Activated CD4-positive, alpha-beta T cell treated with anti-CD3 and anti-CD28 coated beads, Interleukin-2, amount 50 U/mL, for 1 hour (primary cell): Measurements from ENCODE around the gene TMEM171.

Experiments
- DNase-seq: peaks from one replicate; pipeline ENCODE4 v3.0.0-alpha.2; 2020

The TMEM171 gene

GRCh38 chr5:73153513-73153912 is 33.1 kb downstream of the TMEM171 start:
- DNase-seq = no peak

- DNase-seq = no peak
Observed at GRCh38 chr5:73154208-73155006, 34.0 kb downstream of the TMEM171 start.

DNA sequence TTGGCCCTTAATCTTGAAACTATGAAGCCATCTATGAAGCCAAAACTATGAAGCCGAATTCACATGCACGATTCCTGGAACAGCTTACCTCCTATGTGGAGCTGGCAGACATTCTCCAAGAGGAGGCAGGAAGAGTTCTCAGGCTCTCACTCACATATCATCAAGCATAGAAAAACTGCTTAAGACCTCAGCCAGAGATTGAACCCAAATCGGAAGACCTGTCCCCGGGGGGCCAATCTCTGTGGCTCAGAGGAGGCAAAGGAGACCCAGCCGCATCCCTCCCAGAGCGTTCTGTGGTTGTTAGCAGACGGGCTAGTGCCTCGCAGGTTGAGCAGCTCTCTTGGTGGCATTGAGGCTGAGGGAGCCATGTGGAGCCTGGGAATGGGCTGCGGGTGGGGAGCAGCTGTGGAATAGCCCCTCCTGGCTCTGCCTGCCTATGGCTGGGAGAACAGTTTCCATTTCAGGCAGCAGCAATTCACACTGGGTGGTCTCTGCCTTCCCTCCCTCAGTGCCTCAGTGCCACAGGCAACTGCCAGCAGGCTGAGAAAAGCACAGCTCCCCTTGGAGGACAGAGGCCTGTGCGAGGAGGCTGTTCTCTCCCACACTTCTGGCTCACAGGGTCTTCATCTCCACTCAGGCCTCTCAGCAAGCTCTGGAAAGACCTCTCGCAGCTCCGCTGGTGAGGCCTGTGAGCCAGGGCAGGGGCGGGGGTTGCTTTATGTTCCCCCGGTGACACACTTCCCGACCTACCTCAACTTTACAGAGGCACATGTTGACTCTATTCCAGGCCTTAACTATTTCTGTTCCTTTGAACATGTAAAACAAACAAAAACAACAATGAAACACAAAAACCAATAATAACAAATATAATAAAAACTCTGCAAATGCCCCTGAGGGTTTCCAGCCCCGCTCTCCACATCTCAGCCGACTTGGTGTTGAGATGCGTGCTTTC is 35.2 kb downstream of the TMEM171 start:
- DNase-seq = no peak

DNA sequence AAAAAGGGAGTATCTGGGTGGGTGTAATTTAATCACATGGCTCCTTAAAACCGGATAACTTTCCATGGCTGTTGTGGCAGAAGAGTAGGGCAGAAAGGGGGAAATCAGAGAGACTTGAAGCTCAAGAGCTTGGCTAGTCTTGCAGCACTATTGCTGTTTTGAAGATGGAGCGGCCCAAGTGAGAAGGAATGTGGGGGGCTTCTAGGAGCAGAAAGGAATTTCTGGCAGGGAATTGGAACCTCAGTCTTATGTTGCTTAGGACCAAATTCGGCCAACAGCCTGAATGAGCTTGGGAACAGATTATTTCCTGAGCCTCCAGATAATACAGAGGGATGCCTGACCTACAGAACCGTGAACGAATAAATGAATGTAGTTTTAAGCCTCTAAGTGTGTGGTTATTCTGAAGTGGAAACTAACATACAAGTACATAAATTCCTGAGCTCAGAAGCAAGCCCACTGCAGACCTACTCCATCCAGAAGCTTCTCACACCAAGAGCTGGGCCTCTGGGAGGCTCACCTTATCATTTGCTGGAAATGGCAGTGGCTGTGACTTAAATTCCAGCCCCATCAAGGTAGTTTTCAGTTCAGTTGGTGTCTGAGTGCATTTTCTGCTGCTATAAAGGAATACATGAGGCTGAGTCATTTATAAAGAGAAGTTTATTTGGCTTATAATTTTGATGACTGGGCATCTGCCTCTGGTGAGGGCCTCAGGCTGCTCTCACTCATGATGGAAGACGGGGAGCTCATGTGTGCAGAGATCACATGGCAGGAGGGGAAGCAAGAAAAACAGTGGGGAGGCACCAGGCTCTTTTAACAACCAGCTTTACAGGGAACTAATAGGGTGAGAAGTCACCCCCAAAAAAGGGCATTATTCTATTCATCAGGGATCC is 37.3 kb downstream of the TMEM171 start:
- no peak for DNase-seq

GRCh38 chr5:73158313-73158712 is 37.9 kb downstream of the TMEM171 start:
- no peak for DNase-seq

- DNase-seq = no peak
Observed at GRCh38 chr5:73160239-73160671, 39.9 kb downstream of the TMEM171 start.

GRCh38 chr5:73170522-73170921 is 50.1 kb downstream of the TMEM171 start:
- DNase-seq = no peak

- DNase-seq = no peak
Observed at GRCh38 chr5:73171495-73171894, 51.1 kb downstream of the TMEM171 start.

GRCh38 chr5:73172951-73173350 is 52.6 kb downstream of the TMEM171 start, which contains the start of gene TMEM174:
TSS of gene TMEM174 (plus strand) at chr5:73173193. CDS start at chr5:73173244, 51 bp downstream.
- DNase-seq = no peak

DNA sequence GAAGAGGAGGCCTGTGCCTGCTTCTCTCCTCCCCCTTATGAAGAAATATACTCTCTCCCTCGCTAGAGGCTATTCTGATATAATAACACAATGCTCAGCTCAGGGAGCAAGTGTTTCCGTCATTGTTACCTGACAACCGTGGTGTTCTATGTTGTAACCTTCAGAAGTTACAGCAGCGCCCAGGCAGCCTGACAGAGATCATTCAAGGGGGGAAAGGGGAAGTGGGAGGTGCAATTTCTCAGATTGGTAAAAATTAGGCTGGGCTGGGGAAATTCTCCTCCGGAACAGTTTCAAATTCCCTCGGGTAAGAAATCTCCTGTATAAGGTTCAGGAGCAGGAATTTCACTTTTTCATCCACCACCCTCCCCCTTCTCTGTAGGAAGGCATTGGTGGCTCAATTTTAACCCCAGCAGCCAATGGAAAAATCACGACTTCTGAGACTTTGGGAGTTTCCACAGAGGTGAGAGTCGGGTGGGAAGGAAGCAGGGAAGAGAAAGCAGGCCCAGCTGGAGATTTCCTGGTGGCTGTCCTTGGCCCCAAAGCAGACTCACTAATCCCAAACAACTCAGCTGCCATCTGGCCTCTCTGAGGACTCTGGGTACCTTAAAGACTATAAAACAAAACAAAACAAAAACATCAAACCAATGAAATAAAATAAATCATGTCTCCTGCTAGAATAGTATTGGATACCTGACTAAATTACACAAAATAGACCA is 53.9 kb downstream of the TMEM171 start:
- no peak for DNase-seq

DNA sequence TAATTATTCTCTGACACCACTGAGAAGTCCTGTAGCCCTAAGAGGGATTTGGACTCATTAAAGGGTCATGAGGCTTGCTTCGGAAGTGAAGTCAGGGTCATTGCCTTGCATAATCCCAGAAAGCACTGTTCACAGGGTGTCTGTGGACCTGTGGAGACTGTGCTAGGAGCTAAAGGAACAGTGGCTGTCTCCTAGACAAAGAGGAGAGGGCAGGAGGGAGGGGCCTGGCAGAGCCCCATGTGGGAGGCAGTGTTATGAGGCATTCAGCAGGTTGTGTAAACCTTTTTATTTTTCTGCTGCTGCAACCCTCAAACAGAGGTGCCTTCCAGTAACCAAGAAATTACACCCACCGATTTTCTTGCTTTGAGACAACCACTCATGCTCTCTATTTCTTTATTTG is 55.9 kb downstream of the TMEM171 start:
- DNase-seq = no peak

- no peak for DNase-seq
Observed at GRCh38 chr5:73178265-73178664, 57.9 kb downstream of the TMEM171 start.

DNA sequence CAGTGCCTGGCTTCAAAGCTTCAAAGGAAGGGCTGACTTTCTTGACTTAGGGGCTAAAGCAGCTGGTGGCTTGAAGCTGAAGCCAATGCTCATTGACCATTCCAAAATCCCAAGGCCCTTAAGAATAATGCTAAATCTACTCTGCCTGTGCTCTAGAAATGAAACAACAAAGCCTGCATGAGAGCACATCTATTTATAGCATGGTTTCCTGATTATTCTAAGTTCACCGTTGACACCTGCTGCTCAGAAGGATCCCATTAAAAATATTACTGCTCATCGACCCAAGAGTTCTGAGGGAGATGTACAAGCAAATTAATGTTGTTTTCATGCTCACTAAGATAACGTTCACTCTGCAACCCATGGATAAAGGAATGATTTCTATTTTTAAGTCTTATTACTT is 59.4 kb downstream of the TMEM171 start:
- no peak for DNase-seq

DNA sequence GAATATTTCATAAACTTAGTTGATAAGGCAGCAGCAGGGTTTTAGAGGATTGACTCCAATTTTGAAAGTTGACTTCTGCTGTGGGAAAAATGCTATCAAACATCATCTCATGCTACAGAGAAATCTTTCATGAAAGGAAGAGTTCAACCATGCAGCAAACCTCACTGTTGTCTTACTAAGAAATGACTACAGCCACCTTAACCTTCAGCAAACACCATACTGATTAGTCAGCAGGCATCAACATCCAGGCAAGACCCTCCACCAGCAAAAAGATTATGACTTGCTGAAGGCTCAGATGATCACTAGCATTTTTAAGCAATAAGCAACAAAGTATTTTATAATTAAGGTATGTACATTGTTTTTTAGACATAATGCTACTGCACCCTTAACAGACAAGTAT is 60.2 kb downstream of the TMEM171 start:
- DNase-seq = no peak
